HG03097 (cell line): ENCODE measurements around the gene PEX26.
"Not testable (repeated sequence)": the region's sequence is repeated elsewhere in the genome, so short reads cannot be mapped to it uniquely, and the experiment has no call there.

Experiments used
- ATAC-seq: cut with Tn5 transposase; IDR thresholded peaks from one replicate; pipeline ENCODE4 v1.9.1; 2021; ENCODE audit not compliant: unreplicated experiment, low FRiP score

PEX26 gene

GRCh38 chr22:18077639-18078328 lies at the start of gene PEX26:
TSS of gene PEX26 (plus strand) at chr22:18077990. CDS start at chr22:18078377, 387 bp downstream.
- ATAC-seq = peak; percentile 83

- no peak for ATAC-seq
Measured at GRCh38 chr22:18028817-18029527, 48.8 kb upstream of the PEX26 start.

GRCh38 chr22:18029686-18030267 lies 48.0 kb upstream of the PEX26 start:
- ATAC-seq = no peak

GRCh38 chr22:18031695-18032454 lies 45.9 kb upstream of the PEX26 start:
- ATAC-seq = no peak

- ATAC-seq = no peak
Measured at GRCh38 chr22:18032455-18033101, 45.2 kb upstream of the PEX26 start.

GRCh38 chr22:18033204-18033998 lies 44.4 kb upstream of the PEX26 start:
- no peak for ATAC-seq

- no peak for ATAC-seq
Measured at GRCh38 chr22:18034076-18034475, 43.7 kb upstream of the PEX26 start.

GRCh38 chr22:18035751-18036150 lies 42.0 kb upstream of the PEX26 start:
- no peak for ATAC-seq

GRCh38 chr22:18040898-18041297 lies 36.9 kb upstream of the PEX26 start:
- not testable (repeated sequence) for ATAC-seq

- ATAC-seq = no peak
Measured at GRCh38 chr22:18042685-18043084, 35.1 kb upstream of the PEX26 start.

- ATAC-seq = no peak
Measured at GRCh38 chr22:18044548-18045271, 33.1 kb upstream of the PEX26 start.

- no peak for ATAC-seq
Measured at GRCh38 chr22:18045794-18046193, 32.0 kb upstream of the PEX26 start.

- ATAC-seq = no peak
Measured at GRCh38 chr22:18048041-18048440, 29.7 kb upstream of the PEX26 start.

GRCh38 chr22:18048441-18048898 lies 29.3 kb upstream of the PEX26 start:
- ATAC-seq = no peak

GRCh38 chr22:18050065-18050464 lies 27.7 kb upstream of the PEX26 start:
- no peak for ATAC-seq

GRCh38 chr22:18051113-18051512 lies 26.7 kb upstream of the PEX26 start:
- ATAC-seq = not testable (repeated sequence)

- not testable (repeated sequence) for ATAC-seq
Measured at GRCh38 chr22:18053216-18053946, 24.4 kb upstream of the PEX26 start.

GRCh38 chr22:18055619-18056160 lies 22.1 kb upstream of the PEX26 start:
- no peak for ATAC-seq
